ENCODE results near the gene SCIN. TPM values are rescaled to one million over a fixed set of nuclear protein-coding genes. Genes with fewer than 3 reads are reported as not detected.

Gene SCIN
- polyA plus RNA-seq, 1 of the 3 experiments (the other 2 are of a cell fraction) = 0.02 TPM

DNA sequence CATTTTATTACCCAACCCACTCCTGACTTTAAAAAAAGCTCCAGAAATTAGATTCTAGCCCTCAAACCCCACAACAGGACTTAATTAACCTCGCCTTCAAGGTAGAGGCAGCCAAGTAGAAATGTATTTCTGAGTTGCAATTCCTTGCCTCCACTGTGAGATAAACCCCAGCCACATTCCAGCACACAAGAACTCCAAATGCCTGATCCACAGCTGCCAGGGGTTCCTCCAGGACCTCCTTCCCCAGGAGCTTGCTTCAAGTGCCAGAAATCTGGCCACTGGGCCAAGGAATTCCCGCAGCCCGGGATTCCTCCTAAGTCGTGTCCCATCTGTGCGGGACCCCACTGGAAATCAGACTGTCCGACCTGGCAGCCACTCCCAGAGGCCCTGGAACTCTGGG is 91.1 kb downstream of the SCIN start:
- Histone ChIP-seq H3K9me2 (no peaks in the 10 kb centered on the region), H3K4me2 (no peak overlapping the region; the same call in 1 of the 2 replicates), H3K4me1 (ENCODE audit: control insufficient read depth in 1 of 2, insufficient read depth in 2 of 2, low read depth in 1 of 2, low read length in 1 of 2) (peaks cover 0 to 14% of the 10 kb centered on the region in 2 experiments; a peak in 2 of 4 replicates), H3K27ac (ENCODE audit: low read depth in 2 of 2, low read length in 1 of 2) (peak overlapping the region in 1 of 2 experiments; percentile 77; a peak in 2 of 4 replicates), H3F3A (replicated peaks; ENCODE audit: insufficient read depth) (peaks cover 9% of the 10 kb centered on the region), H3K27me3 (ENCODE audit: insufficient read depth) (no peaks in the 10 kb centered on the region), H3K36me3 (replicated peaks in 1 of 2; ENCODE audit: control insufficient read depth in 1 of 2, insufficient read depth in 2 of 2, low read length in 1 of 2) (no peaks in the 10 kb centered on the region), H3K79me2 (ENCODE audit: insufficient read depth) (no peaks in the 10 kb centered on the region), H2AFZ (ENCODE audit: low read depth) (peak overlapping the region; percentile 81; the same call in 1 of the 2 replicates), H3K9ac (no peak overlapping the region), H4K20me1 (ENCODE audit: insufficient read depth) (no peaks in the 10 kb centered on the region), H3K9me3 (no peaks in the 10 kb centered on the region), H3K4me3 (ENCODE audit: low read depth in 2 of 2, low read length in 1 of 2) (no peak overlapping the region)
- POLR2A ChIA-PET = no interaction called here
- CTCF ChIA-PET = no interaction called here
- WGBS (ENCODE audit: low lambda C conversion rate) = 72% methylated on average over 6 of the region's 6 CpGs
- DNase-seq = no peak
- TF ChIP-seq, protein P1, sequence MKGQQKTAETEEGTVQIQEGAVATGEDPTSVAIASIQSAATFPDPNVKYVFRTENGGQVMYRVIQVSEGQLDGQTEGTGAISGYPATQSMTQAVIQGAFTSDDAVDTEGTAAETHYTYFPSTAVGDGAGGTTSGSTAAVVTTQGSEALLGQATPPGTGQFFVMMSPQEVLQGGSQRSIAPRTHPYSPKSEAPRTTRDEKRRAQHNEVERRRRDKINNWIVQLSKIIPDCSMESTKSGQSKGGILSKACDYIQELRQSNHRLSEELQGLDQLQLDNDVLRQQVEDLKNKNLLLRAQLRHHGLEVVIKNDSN (IDR thresholded peaks at IDR 0.05; ENCODE audit: borderline replicate concordance, low read depth) = no peak

DNA sequence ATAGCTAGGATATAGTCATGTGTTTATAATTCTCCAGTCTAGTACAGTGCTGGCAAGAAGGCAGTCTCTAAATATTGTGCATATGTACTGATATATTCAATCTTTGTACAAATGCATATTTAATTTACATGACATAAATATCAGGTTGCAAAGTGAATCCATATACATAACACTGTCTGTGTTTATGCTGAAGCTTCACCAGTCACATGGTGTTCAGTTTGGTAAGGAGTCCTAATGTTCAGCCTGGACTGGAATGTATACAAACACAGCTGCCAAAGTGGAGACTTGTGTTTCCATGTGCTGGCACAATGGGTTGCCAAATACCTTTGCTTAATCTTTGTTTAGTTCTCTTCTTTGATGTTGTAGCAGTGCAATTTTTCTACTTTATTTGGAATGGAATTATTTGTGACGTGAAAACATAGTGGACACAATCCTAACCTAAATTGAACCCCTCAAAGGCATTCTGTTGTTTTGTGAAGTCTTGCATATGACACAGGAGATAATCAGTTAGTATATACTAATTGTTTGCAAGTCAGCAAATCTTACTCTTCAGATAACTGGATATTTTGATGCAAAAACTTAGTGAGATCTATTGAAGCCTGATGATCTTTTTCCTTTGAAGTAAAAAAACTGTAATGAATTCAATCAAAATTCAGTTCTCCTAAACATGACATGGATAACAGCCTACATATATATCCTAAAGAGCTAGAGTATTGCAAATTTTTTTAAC is 99.6 kb downstream of the SCIN start:
- H3K4me2 ChIP-seq = no peak overlapping the region
- CTCF ChIA-PET = interaction anchor here (0.5 to 1.3 kb wide), 2 partner anchors 17 to 32 kb away, joined by 3 to 4 read pairs; no protein-coding TSS in a partner anchor
- no peaks in the 10 kb centered on the region for H3K36me3 ChIP-seq (replicated peaks in 1 of 2; ENCODE audit: control insufficient read depth in 1 of 2, insufficient read depth in 2 of 2, low read length in 1 of 2)
- no peaks in the 10 kb centered on the region for H4K20me1 ChIP-seq (ENCODE audit: insufficient read depth)
- H3K9me3 ChIP-seq = no peaks in the 10 kb centered on the region
- H3K4me1 ChIP-seq (ENCODE audit: control insufficient read depth in 1 of 2, insufficient read depth in 2 of 2, low read depth in 1 of 2, low read length in 1 of 2) = no peaks in the 10 kb centered on the region
- TF ChIP-seq RXRA (IDR thresholded peaks at IDR 0.05; ENCODE audit: borderline replicate concordance, low read depth) = no peak
- TF ChIP-seq, protein P2, sequence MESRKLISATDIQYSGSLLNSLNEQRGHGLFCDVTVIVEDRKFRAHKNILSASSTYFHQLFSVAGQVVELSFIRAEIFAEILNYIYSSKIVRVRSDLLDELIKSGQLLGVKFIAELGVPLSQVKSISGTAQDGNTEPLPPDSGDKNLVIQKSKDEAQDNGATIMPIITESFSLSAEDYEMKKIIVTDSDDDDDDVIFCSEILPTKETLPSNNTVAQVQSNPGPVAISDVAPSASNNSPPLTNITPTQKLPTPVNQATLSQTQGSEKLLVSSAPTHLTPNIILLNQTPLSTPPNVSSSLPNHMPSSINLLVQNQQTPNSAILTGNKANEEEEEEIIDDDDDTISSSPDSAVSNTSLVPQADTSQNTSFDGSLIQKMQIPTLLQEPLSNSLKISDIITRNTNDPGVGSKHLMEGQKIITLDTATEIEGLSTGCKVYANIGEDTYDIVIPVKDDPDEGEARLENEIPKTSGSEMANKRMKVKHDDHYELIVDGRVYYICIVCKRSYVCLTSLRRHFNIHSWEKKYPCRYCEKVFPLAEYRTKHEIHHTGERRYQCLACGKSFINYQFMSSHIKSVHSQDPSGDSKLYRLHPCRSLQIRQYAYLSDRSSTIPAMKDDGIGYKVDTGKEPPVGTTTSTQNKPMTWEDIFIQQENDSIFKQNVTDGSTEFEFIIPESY (IDR thresholded peaks at IDR 0.05; ENCODE audit: borderline replicate concordance, low read depth) = no peak
- no peak for TF ChIP-seq GATA2 (CRISPR knock-in tag; IDR thresholded peaks at IDR 0.05)
- no peak for TF ChIP-seq MXI1 (IDR thresholded peaks at IDR 0.05; ENCODE audit: low read depth, low read length)
- TF ChIP-seq SMC3 (IDR thresholded peaks at IDR 0.05; ENCODE audit: low read depth, low read length) = no peak
- no peak for TF ChIP-seq TCF12 (IDR thresholded peaks at IDR 0.05)
- TF ChIP-seq SIN3A (IDR thresholded peaks at IDR 0.05; ENCODE audit: borderline replicate concordance, low read depth, low read length) = no peak
- TF ChIP-seq, protein P3, sequence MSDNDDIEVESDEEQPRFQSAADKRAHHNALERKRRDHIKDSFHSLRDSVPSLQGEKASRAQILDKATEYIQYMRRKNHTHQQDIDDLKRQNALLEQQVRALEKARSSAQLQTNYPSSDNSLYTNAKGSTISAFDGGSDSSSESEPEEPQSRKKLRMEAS (IDR thresholded peaks at IDR 0.05; ENCODE audit: low read depth) = 0 out of 2 replicates have a peak, but pooled peaks have one; percentile 18
- H3K79me2 ChIP-seq (ENCODE audit: insufficient read depth) = no peaks in the 10 kb centered on the region
- no peaks in the 10 kb centered on the region for H3K27me3 ChIP-seq (ENCODE audit: insufficient read depth)
- POLR2A ChIA-PET = no interaction called here
- H3K27ac ChIP-seq (ENCODE audit: low read depth in 2 of 2, low read length in 1 of 2) = no peak overlapping the region
- H3K4me3 ChIP-seq (ENCODE audit: low read depth in 2 of 2, low read length in 1 of 2) = no peak overlapping the region
- no peak for DNase-seq
- no peak overlapping the region for H2AFZ ChIP-seq (ENCODE audit: low read depth)
- no peaks in the 10 kb centered on the region for H3K9me2 ChIP-seq
- H3K9ac ChIP-seq = no peak overlapping the region
- 95% methylated on average over 1 of the region's 1 CpG for WGBS (ENCODE audit: low lambda C conversion rate)
- no peaks in the 10 kb centered on the region for H3F3A ChIP-seq (replicated peaks; ENCODE audit: insufficient read depth)

Measured in SK-N-SH (cell line).